Measurements from ENCODE around the gene ASAH2. TPM values are rescaled to one million over a fixed set of nuclear protein-coding genes. Genes with fewer than 3 reads are reported as not detected.

Gene ASAH2
- total RNA-seq, 1 donor from 2014 or later: 1.8 TPM

DNA sequence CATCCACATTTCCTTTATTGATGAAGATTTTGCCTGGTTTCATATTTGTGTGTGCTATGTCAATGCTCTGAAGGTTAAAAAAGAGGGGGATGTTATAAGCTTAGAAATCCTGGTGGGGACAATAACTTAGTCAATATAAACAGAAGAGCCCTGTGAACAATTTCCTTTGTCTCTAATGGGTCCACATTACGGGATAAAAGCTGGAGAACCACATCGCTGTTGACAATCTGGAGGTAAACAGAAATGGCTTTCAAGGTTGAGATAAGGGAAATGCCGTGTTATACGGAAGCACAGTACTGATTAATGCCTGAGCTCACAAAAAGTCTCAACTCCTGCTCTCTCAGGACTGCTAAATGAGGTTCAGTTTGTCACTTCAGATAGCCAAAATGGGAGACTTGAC lies 16.8 kb downstream of the ASAH2 start:
- intact Hi-C loops (cut with micrococcal nuclease): no loop called here
- no peak for DNase-seq
- Mint-ChIP-seq H3K27me3 (peaks cover 19% of the 10 kb centered on the region), H3K36me3 (ENCODE audit: low read depth) (no peaks in the 10 kb centered on the region), H3K4me1 (peaks cover 7% of the 10 kb centered on the region), H3K9me3 (no peaks in the 10 kb centered on the region), H3K27ac (no peak overlapping the region), H3K4me3 (no peak overlapping the region)
- TF ChIP-seq CTCF (IDR thresholded peaks at IDR 0.05): no peak
- ATAC-seq (ENCODE audit: low read depth): no peak
- CTCF ChIA-PET: no interaction called here
- POLR2A ChIA-PET: no interaction called here

DNA sequence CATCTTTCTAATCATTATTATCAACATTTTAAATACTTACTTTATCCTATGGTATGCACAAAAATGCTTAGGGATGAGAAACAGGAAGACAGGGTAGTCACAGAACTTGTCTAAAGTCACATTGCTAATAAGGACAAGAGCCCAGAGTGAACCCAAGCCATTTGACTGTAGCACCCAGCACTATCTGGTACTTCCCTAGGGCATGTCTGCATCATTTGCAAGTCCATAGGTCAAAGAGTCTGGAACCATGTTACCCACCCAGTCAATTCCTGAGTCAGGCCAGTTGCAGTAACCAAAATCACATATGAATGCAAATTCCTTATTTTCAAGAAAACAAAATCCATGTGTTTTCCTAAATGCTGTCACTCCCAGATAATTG lies 19.1 kb downstream of the ASAH2 start:
- Mint-ChIP-seq H3K36me3 (ENCODE audit: low read depth) (no peaks in the 10 kb centered on the region), H3K27ac (no peak overlapping the region), H3K4me3 (no peak overlapping the region), H3K4me1 (peaks cover 7% of the 10 kb centered on the region), H3K9me3 (no peaks in the 10 kb centered on the region), H3K27me3 (peaks cover 12% of the 10 kb centered on the region)
- TF ChIP-seq CTCF (IDR thresholded peaks at IDR 0.05): no peak
- ChIA-PET CTCF (no interaction called here), POLR2A (interaction anchor here (0.7 kb wide), 1 partner anchor 91 kb away, joined by 3 read pairs; no protein-coding TSS in a partner anchor)
- no peak for ATAC-seq (ENCODE audit: low read depth)
- DNase-seq: no peak
- intact Hi-C loops (cut with micrococcal nuclease): no loop called here

DNA sequence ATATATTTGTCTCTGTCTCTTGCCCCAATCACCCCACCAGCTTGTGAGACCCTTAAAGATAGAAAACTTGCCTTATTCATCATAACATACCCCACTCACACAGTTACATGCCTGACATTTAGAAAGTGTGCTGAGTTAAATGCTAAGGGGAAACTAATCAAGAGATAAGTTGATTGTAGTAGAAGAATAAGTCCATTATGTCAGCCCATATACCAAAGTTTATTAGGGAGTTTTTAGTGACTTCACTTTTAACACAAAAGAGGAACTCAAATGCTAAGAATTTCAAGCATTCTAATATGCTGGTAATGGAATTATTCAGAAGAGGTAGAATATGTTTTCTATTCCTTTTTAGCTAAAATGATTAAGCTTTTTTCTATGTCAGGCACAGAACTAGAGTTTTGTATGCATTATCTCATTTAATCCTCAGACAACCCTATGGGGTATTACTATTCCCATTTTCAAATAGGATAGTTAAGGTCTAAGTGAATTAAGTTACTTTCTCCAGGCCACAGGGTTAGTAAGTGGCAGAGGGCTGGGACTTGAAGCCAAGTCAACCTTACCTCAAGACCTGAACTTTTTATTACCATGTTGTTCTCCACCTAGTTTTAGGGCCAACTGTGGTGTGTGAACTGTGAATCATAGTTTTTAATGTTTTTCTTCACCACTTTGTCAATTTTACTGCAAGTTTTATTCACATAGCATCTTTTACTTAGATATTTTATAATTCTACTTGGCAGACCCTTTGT lies 19.6 kb downstream of the ASAH2 start:
- CTCF ChIA-PET: interaction anchor here (1.2 kb wide), 1 partner anchor 44 kb away, joined by 3 read pairs; no protein-coding TSS in a partner anchor
- Mint-ChIP-seq H3K4me1 (peaks cover 7% of the 10 kb centered on the region), H3K27me3 (peaks cover 12% of the 10 kb centered on the region), H3K4me3 (no peak overlapping the region), H3K9me3 (no peaks in the 10 kb centered on the region), H3K36me3 (ENCODE audit: low read depth) (no peaks in the 10 kb centered on the region), H3K27ac (no peak overlapping the region)
- DNase-seq (no peak), ATAC-seq (ENCODE audit: low read depth) (peak; percentile 37)
- TF ChIP-seq CTCF (IDR thresholded peaks at IDR 0.05): no peak
- POLR2A ChIA-PET: interaction anchor here (0.7 kb wide), 1 partner anchor 92 kb away, joined by 3 read pairs; no protein-coding TSS in a partner anchor
- intact Hi-C loops (cut with micrococcal nuclease): no loop called here

- DNase-seq: no peak
- Mint-ChIP-seq H3K36me3 (ENCODE audit: low read depth) (no peaks in the 10 kb centered on the region), H3K9me3 (no peaks in the 10 kb centered on the region), H3K4me3 (no peak overlapping the region), H3K4me1 (peaks cover 7% of the 10 kb centered on the region), H3K27ac (no peak overlapping the region), H3K27me3 (peaks cover 3% of the 10 kb centered on the region)
- POLR2A ChIA-PET: no interaction called here
- intact Hi-C loops (cut with micrococcal nuclease): no loop called here
- no peak for TF ChIP-seq CTCF (IDR thresholded peaks at IDR 0.05)
- ATAC-seq (ENCODE audit: low read depth): no peak
- CTCF ChIA-PET: no interaction called here
Measured at GRCh38 chr10:50229460-50229859, 21.9 kb downstream of the ASAH2 start.

GRCh38 chr10:50228672-50229071 lies 22.6 kb downstream of the ASAH2 start:
- Mint-ChIP-seq H3K4me1 (peaks cover 7% of the 10 kb centered on the region), H3K27ac (no peak overlapping the region), H3K9me3 (no peaks in the 10 kb centered on the region), H3K27me3 (no peaks in the 10 kb centered on the region), H3K36me3 (ENCODE audit: low read depth) (no peaks in the 10 kb centered on the region), H3K4me3 (no peak overlapping the region)
- TF ChIP-seq CTCF (IDR thresholded peaks at IDR 0.05): no peak
- POLR2A ChIA-PET: no interaction called here
- CTCF ChIA-PET: no interaction called here
- intact Hi-C loops (cut with micrococcal nuclease): no loop called here
- ATAC-seq (ENCODE audit: low read depth): no peak
- no peak for DNase-seq

Measured in activated B cell treated with CpG ODN at 0.5 μM for 24 hours (primary cell).